K562 (cell line): Measurements from ENCODE around the gene KATNAL2. TPM values are rescaled to one million over a fixed set of nuclear protein-coding genes. Genes with fewer than 3 reads are reported as not detected.

ENCODE experiments used
- C11orf30 ChIP-seq: fragments of 450-650 bp; IDR thresholded peaks from 2 replicates; pipeline ENCODE4 v1.6.1; 2016; ENCODE audit warnings: low read depth, mild to moderate bottlenecking
- CCNT2 ChIP-seq: IDR thresholded peaks from 2 replicates; pipeline ENCODE4 v1.6.1; 2011; ENCODE audit warnings: borderline replicate concordance, low read depth, mild to moderate bottlenecking, moderate library complexity, mixed read lengths, low read length; ENCODE audit not compliant: insufficient read length; ENCODE audit errors: extremely low read depth
- CHCHD3 ChIP-seq: fragments of 250-450 bp; sonication (Bioruptor Pico); IDR thresholded peaks from 2 replicates; pipeline ENCODE4 v2.1.2; 2022; ENCODE audit warnings: mild to moderate bottlenecking
- EP400 ChIP-seq: fragments of 450-650 bp; IDR thresholded peaks from 2 replicates; pipeline ENCODE4 v1.6.1; 2017; ENCODE audit warnings: antibody characterized with exemption, mild to moderate bottlenecking, moderate library complexity
- ESRRB ChIP-seq: fragments of 250-450 bp; sonication (Bioruptor Pico); IDR thresholded peaks from 2 replicates; pipeline ENCODE4 v1.5.0; 2020; ENCODE audit warnings: mild to moderate bottlenecking, moderate library complexity, borderline replicate concordance
- EZH2 ChIP-seq: IDR thresholded peaks from 2 replicates; pipeline ENCODE4 v1.6.1; 2012; ENCODE audit warnings: low read depth, mild to moderate bottlenecking, inconsistent platforms, low read length, borderline replicate concordance
- FOXP4 ChIP-seq: sonication (generic); formaldehyde crosslinking; IDR thresholded peaks from 2 replicates; pipeline ENCODE4 v1.8.0; 2022; ENCODE audit warnings: mild to moderate bottlenecking, missing genetic modification reagents, borderline replicate concordance
- GTF2B ChIP-seq: IDR thresholded peaks from 2 replicates; pipeline ENCODE4 v1.6.1; 2011; ENCODE audit not compliant: insufficient read length; ENCODE audit errors: extremely low read depth
- HNRNPLL ChIP-seq: fragments of 200-400 bp; formaldehyde crosslinking; IDR thresholded peaks from 2 replicates; pipeline ENCODE4 v1.6.1; 2017; ENCODE audit warnings: low read length, low read depth, mild to moderate bottlenecking; ENCODE audit not compliant: poor library complexity, severe bottlenecking
- KDM4B ChIP-seq, 2 experiments: fragments of 450-650 bp in 1 of 2; sonication (generic) in 1 of 2; IDR thresholded peaks; 2 replicates each; pipeline ENCODE4 v1.6.1; 2016 to 2017; ENCODE audit warnings: borderline replicate concordance in 2 of 2, antibody characterized with exemption in 1 of 2, low read depth in 1 of 2, mild to moderate bottlenecking in 1 of 2
- NCOA1 ChIP-seq: fragments of 450-650 bp; IDR thresholded peaks from 2 replicates; pipeline ENCODE4 v1.6.1; 2016; ENCODE audit warnings: low read depth
- NELFE ChIP-seq: IDR thresholded peaks from 2 replicates; pipeline ENCODE4 v1.6.1; 2011; ENCODE audit warnings: mild to moderate bottlenecking; ENCODE audit not compliant: insufficient read depth, insufficient read length
- RCOR1 ChIP-seq, 2 experiments: IDR thresholded peaks; 2 replicates each; pipeline ENCODE4 v1.6.1; 2012; ENCODE audit warnings: low read depth in 2 of 2, low read length in 2 of 2, borderline replicate concordance in 1 of 2, improper control_type of control experiment in 1 of 2
- SAFB2 ChIP-seq: fragments of 200-400 bp; formaldehyde crosslinking; IDR thresholded peaks from 2 replicates; pipeline ENCODE4 v1.6.1; 2018; ENCODE audit warnings: borderline replicate concordance, low read length, low read depth, moderate library complexity; ENCODE audit not compliant: severe bottlenecking
- SOX6 ChIP-seq: fragments of 450-650 bp; IDR thresholded peaks from 2 replicates; pipeline ENCODE4 v1.6.1; 2014; ENCODE audit warnings: mild to moderate bottlenecking
- STAG1 ChIP-seq: sonication (generic); formaldehyde crosslinking; IDR thresholded peaks from 2 replicates; pipeline ENCODE4 v1.5.0; 2020; ENCODE audit warnings: missing genetic modification reagents, borderline replicate concordance
- UBTF ChIP-seq, 2 experiments: IDR thresholded peaks; 2 replicates each; pipeline ENCODE4 v1.6.1; 2012; ENCODE audit warnings: improper control_type of control experiment in 2 of 2, low read depth in 2 of 2, low read length in 2 of 2, borderline replicate concordance in 1 of 2
- ZBTB26 ChIP-seq: fragments of 450-650 bp; formaldehyde crosslinking; IDR thresholded peaks from 2 replicates; pipeline ENCODE4 v1.4.0; 2022; ENCODE audit warnings: missing genetic modification characterization
- ZFP1 ChIP-seq: fragments of 450-650 bp; formaldehyde crosslinking; IDR thresholded peaks from 2 replicates; pipeline ENCODE4 v1.4.0; 2020; ENCODE audit warnings: mild to moderate bottlenecking, mixed read lengths
- ZNF143 ChIP-seq: sonication (generic); formaldehyde crosslinking; IDR thresholded peaks from 2 replicates; pipeline ENCODE4 v1.9.0; 2022; ENCODE audit warnings: mild to moderate bottlenecking, missing genetic modification reagents
- ZNF3 ChIP-seq: fragments of 250-450 bp; sonication (Bioruptor Pico); IDR thresholded peaks from 2 replicates; pipeline ENCODE4 v1.5.0; 2021; ENCODE audit warnings: mild to moderate bottlenecking, moderate library complexity
- ZNF766 ChIP-seq: fragments of 200-800 bp; sonication (Bioruptor generic); conservative IDR thresholded peaks from 2 replicates; pipeline ENCODE4 v1.6.1; 2016; ENCODE audit warnings: missing genetic modification characterization, missing compliant biosample characterization
- polyA plus RNA-seq, 8 experiments: library from polyadenylated mRNA; depleted of rRNA in 4 of 8; stranded (reverse) in 5 of 8; unstranded in 3 of 8; fragments of >200 nt; fragmentation: Nextera tagmentation in 2 of 8; fragmentation: Illumina TruSeq in 1 of 8; extraction: Ambion mirVana in 2 of 8; extraction: Trizol in 1 of 8; gene quantifications; 2 replicates each; pipeline versions ENCODE4 v1.2.1 to v1.2.3, GENCODE V29; 2011 to 2014; ENCODE audit warnings: inconsistent platforms in 1 of 8, missing spikeins in 1 of 8
- total RNA-seq, 7 experiments: library from RNA; depleted of rRNA in 6 of 7; stranded (reverse); fragments of >200 nt in 6 of 7; fragmentation: Illumina TruSeq in 2 of 7; extraction: Trizol in 2 of 7; gene quantifications; 2 replicates each; pipeline versions ENCODE4 v1.2.1 to v1.2.3, GENCODE V29; 2011 to 2021; ENCODE audit warnings: low replicate concordance in 1 of 7

KATNAL2 gene
- total and polyA plus RNA-seq, 9 of the 15 experiments (the other 6 are each of a cell fraction or from before 2014, with no cell fraction given) = 0.08 to 1.2 (median 0.48) TPM

- TF ChIP-seq EP400 (no peak), RCOR1 (IDR thresholded peaks at IDR 0.05; ENCODE audit: borderline replicate concordance in 1 of 2, low read depth in 2 of 2, low read length in 2 of 2) (no peak; a peak in 1 of 4 replicates), KDM4B (IDR thresholded peaks at IDR 0.05; ENCODE audit: borderline replicate concordance in 2 of 2, low read depth in 1 of 2) (no peak), ZNF766 (CRISPR knock-in tag) (no peak), ZNF3 (CRISPR knock-in tag) (no peak), EZH2 (no peak), FOXP4 (CRISPR knock-in tag) (no peak), UBTF (IDR thresholded peaks at IDR 0.05; ENCODE audit: borderline replicate concordance in 1 of 2, low read depth in 2 of 2, low read length in 2 of 2) (0 out of 4 replicates have a peak, but pooled peaks of 1 of the 2 experiments have one; percentile 21), CCNT2 (peak; percentile 39), STAG1 (no peak), C11orf30 (no peak), ESRRB (CRISPR knock-in tag) (no peak), NELFE (no peak), SAFB2 (no peak), NCOA1 (no peak), CHCHD3 (CRISPR knock-in tag) (no peak), SOX6 (no peak), HNRNPLL (peak; percentile 13), GTF2B (no peak), ZFP1 (no peak), ZBTB26 (CRISPR knock-in tag) (no peak), ZNF143 (CRISPR knock-in tag) (no peak)
Observed at GRCh38 chr18:46917108-46917802, at the start of gene KATNAL2, which contains the start of gene PIAS2 (continued).
